K562 (cell line): Measurements from ENCODE around the gene ERCC1. TPM values are rescaled to one million over a fixed set of nuclear protein-coding genes. Genes with fewer than 3 reads are reported as not detected.

ENCODE experiments used
- BRD4 ChIP-seq: fragments of 200-600 bp; sonication (generic); IDR thresholded peaks from 2 replicates; pipeline ENCODE4 v1.6.1; 2017; ENCODE audit warnings: inconsistent platforms
- CBX1 ChIP-seq: sonication (generic); IDR thresholded peaks from 2 replicates; pipeline ENCODE4 v1.6.1; 2016; ENCODE audit warnings: antibody characterized with exemption, low read depth, mild to moderate bottlenecking
- FOXK1 ChIP-seq: sonication (generic); formaldehyde crosslinking; IDR thresholded peaks from 2 replicates; pipeline ENCODE4 v1.8.0; 2022; ENCODE audit warnings: missing genetic modification reagents, mild to moderate bottlenecking, borderline replicate concordance
- GABPB2 ChIP-seq: fragments of 250-450 bp; sonication (Bioruptor Pico); conservative IDR thresholded peaks from 2 replicates; pipeline ENCODE4 v1.5.1; 2021; ENCODE audit warnings: mild to moderate bottlenecking
- HDGF ChIP-seq: fragments of 450-650 bp; IDR thresholded peaks from 2 replicates; pipeline ENCODE4 v1.6.1; 2016
- MAFF ChIP-seq: IDR thresholded peaks from 2 replicates; pipeline ENCODE4 v1.6.1; 2012; ENCODE audit warnings: low read length, improper control_type of control experiment
- NR2C1 ChIP-seq, 2 experiments: fragments of 450-650 bp; IDR thresholded peaks; 2 replicates each; pipeline ENCODE4 v1.6.1; 2017; ENCODE audit warnings: mild to moderate bottlenecking in 2 of 2, antibody characterized with exemption in 1 of 2, inconsistent platforms in 1 of 2, missing compliant biosample characterization in 1 of 2, missing genetic modification characterization in 1 of 2
- OTX1 ChIP-seq: fragments of 450-650 bp; formaldehyde crosslinking; IDR thresholded peaks from 2 replicates; pipeline ENCODE4 v1.4.0; 2022; ENCODE audit warnings: mild to moderate bottlenecking
- PHF8 ChIP-seq: fragments of 200-600 bp; sonication (generic); IDR thresholded peaks from 2 replicates; pipeline ENCODE4 v1.6.1; 2012; ENCODE audit warnings: mixed run types, mild to moderate bottlenecking, inconsistent platforms, low read length, moderate library complexity, borderline replicate concordance
- POLR2G ChIP-seq: fragments of 200-400 bp; formaldehyde crosslinking; IDR thresholded peaks from 2 replicates; pipeline ENCODE4 v1.6.1; 2017; ENCODE audit warnings: low read depth, mild to moderate bottlenecking, antibody characterized with exemption, low read length, moderate library complexity
- RB1 ChIP-seq: fragments of 450-650 bp; IDR thresholded peaks from 2 replicates; pipeline ENCODE4 v1.6.1; 2017; ENCODE audit warnings: low read depth, mild to moderate bottlenecking
- RBFOX2 ChIP-seq: fragments of 200-400 bp; formaldehyde crosslinking; IDR thresholded peaks from 2 replicates; pipeline ENCODE4 v1.6.1; 2017; ENCODE audit warnings: low read depth, mild to moderate bottlenecking, low read length, moderate library complexity
- SREBF2 ChIP-seq: sonication (generic); formaldehyde crosslinking; IDR thresholded peaks from 2 replicates; pipeline ENCODE4 v1.4.0; 2020; ENCODE audit warnings: mild to moderate bottlenecking, missing genetic modification reagents
- ZNF184 ChIP-seq: sonication (generic); formaldehyde crosslinking; IDR thresholded peaks from 2 replicates; pipeline ENCODE4 v1.5.0; 2020; ENCODE audit warnings: missing genetic modification reagents
- ZNF384 ChIP-seq: IDR thresholded peaks from 2 replicates; pipeline ENCODE4 v1.6.1; 2012; ENCODE audit warnings: low read depth, low read length, improper control_type of control experiment
- ZSCAN32 ChIP-seq: fragments of 450-650 bp; formaldehyde crosslinking; IDR thresholded peaks from 2 replicates; pipeline ENCODE4 v1.4.0; 2020; ENCODE audit warnings: mild to moderate bottlenecking, moderate library complexity
- polyA plus RNA-seq, 8 experiments: library from polyadenylated mRNA; depleted of rRNA in 4 of 8; stranded (reverse) in 5 of 8; unstranded in 3 of 8; fragments of >200 nt; fragmentation: Nextera tagmentation in 2 of 8; fragmentation: Illumina TruSeq in 1 of 8; extraction: Ambion mirVana in 2 of 8; extraction: Trizol in 1 of 8; gene quantifications; 2 replicates each; pipeline versions ENCODE4 v1.2.1 to v1.2.3, GENCODE V29; 2011 to 2014; ENCODE audit warnings: inconsistent platforms in 1 of 8, missing spikeins in 1 of 8
- total RNA-seq, 7 experiments: library from RNA; depleted of rRNA in 6 of 7; stranded (reverse); fragments of >200 nt in 6 of 7; fragmentation: Illumina TruSeq in 2 of 7; extraction: Trizol in 2 of 7; gene quantifications; 2 replicates each; pipeline versions ENCODE4 v1.2.1 to v1.2.3, GENCODE V29; 2011 to 2021; ENCODE audit warnings: low replicate concordance in 1 of 7
- TF ChIP-seq, protein P1 (sequence below): fragments of 450-650 bp; IDR thresholded peaks from 2 replicates; pipeline ENCODE4 v1.6.1; 2018; ENCODE audit not compliant: partially characterized antibody
- TF ChIP-seq, protein P2 (sequence below): sonication (generic); formaldehyde crosslinking; IDR thresholded peaks from 2 replicates; pipeline ENCODE4 v1.8.1; 2023; ENCODE audit warnings: missing genetic modification reagents, mild to moderate bottlenecking, borderline replicate concordance
- TF ChIP-seq, protein P3 (sequence below): fragments of 450-650 bp; conservative IDR thresholded peaks from 2 replicates; pipeline ENCODE4 v1.6.1; 2016; ENCODE audit warnings: missing genetic modification characterization, low read depth, mild to moderate bottlenecking, control low read depth, missing compliant biosample characterization

ERCC1 gene
- total and polyA plus RNA-seq, 9 of the 15 experiments (the other 6 are each of a cell fraction or from before 2014, with no cell fraction given): 9.3 to 92.6 (median 60.0) TPM

DNA sequence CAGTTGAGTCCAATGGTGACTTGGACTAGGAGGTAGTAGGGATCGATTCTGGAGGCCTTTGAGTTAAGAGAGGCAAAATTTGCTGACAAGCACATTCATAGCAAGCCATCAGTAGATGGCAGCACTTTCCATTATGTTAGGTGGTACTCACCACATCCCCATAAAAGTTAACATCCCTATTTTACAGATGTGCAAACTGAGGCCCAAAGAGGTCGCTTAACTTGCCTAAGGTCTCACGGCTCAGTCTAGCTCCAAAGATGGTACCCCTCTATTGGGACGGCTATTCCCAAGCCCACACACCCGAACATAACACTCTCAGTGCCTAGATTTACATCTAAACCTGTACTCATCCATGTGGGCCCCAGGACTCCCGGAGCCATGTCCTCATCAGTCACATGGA, 22.6 kb upstream of the ERCC1 start (continued):
- TF ChIP-seq, protein P1, sequence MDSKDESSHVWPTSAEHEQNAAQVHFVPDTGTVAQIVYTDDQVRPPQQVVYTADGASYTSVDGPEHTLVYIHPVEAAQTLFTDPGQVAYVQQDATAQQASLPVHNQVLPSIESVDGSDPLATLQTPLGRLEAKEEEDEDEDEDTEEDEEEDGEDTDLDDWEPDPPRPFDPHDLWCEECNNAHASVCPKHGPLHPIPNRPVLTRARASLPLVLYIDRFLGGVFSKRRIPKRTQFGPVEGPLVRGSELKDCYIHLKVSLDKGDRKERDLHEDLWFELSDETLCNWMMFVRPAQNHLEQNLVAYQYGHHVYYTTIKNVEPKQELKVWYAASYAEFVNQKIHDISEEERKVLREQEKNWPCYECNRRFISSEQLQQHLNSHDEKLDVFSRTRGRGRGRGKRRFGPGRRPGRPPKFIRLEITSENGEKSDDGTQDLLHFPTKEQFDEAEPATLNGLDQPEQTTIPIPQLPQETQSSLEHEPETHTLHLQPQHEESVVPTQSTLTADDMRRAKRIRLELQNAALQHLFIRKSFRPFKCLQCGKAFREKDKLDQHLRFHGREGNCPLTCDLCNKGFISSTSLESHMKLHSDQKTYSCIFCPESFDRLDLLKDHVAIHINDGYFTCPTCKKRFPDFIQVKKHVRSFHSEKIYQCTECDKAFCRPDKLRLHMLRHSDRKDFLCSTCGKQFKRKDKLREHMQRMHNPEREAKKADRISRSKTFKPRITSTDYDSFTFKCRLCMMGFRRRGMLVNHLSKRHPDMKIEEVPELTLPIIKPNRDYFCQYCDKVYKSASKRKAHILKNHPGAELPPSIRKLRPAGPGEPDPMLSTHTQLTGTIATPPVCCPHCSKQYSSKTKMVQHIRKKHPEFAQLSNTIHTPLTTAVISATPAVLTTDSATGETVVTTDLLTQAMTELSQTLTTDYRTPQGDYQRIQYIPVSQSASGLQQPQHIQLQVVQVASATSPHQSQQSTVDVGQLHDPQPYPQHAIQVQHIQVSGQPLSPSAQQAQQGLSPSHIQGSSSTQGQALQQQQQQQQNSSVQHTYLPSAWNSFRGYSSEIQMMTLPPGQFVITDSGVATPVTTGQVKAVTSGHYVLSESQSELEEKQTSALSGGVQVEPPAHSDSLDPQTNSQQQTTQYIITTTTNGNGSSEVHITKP: peak; percentile 25
- TF ChIP-seq RB1: peak; percentile 41; the same call in 1 of the 2 replicates
- no peak for TF ChIP-seq ZNF184
- 0 out of 2 replicates have a peak, but pooled peaks have one; percentile 62 for TF ChIP-seq FOXK1 (CRISPR knock-in tag)
- TF ChIP-seq SREBF2 (CRISPR knock-in tag): no peak
- peak; percentile 96; the same call in 1 of the 2 replicates for TF ChIP-seq CBX1
- TF ChIP-seq, protein P2, sequence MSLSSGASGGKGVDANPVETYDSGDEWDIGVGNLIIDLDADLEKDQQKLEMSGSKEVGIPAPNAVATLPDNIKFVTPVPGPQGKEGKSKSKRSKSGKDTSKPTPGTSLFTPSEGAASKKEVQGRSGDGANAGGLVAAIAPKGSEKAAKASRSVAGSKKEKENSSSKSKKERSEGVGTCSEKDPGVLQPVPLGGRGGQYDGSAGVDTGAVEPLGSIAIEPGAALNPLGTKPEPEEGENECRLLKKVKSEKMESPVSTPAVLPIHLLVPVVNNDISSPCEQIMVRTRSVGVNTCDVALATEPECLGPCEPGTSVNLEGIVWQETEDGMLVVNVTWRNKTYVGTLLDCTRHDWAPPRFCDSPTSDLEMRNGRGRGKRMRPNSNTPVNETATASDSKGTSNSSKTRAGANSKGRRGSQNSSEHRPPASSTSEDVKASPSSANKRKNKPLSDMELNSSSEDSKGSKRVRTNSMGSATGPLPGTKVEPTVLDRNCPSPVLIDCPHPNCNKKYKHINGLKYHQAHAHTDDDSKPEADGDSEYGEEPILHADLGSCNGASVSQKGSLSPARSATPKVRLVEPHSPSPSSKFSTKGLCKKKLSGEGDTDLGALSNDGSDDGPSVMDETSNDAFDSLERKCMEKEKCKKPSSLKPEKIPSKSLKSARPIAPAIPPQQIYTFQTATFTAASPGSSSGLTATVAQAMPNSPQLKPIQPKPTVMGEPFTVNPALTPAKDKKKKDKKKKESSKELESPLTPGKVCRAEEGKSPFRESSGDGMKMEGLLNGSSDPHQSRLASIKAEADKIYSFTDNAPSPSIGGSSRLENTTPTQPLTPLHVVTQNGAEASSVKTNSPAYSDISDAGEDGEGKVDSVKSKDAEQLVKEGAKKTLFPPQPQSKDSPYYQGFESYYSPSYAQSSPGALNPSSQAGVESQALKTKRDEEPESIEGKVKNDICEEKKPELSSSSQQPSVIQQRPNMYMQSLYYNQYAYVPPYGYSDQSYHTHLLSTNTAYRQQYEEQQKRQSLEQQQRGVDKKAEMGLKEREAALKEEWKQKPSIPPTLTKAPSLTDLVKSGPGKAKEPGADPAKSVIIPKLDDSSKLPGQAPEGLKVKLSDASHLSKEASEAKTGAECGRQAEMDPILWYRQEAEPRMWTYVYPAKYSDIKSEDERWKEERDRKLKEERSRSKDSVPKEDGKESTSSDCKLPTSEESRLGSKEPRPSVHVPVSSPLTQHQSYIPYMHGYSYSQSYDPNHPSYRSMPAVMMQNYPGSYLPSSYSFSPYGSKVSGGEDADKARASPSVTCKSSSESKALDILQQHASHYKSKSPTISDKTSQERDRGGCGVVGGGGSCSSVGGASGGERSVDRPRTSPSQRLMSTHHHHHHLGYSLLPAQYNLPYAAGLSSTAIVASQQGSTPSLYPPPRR (CRISPR knock-in tag): no peak
- no peak for TF ChIP-seq RBFOX2
- TF ChIP-seq OTX1 (CRISPR knock-in tag): no peak
- no peak for TF ChIP-seq BRD4
- TF ChIP-seq NR2C1 (IDR thresholded peaks at IDR 0.05): no peak
- no peak for TF ChIP-seq NR2C1 (tag; IDR thresholded peaks at IDR 0.05)
- TF ChIP-seq, protein P3, sequence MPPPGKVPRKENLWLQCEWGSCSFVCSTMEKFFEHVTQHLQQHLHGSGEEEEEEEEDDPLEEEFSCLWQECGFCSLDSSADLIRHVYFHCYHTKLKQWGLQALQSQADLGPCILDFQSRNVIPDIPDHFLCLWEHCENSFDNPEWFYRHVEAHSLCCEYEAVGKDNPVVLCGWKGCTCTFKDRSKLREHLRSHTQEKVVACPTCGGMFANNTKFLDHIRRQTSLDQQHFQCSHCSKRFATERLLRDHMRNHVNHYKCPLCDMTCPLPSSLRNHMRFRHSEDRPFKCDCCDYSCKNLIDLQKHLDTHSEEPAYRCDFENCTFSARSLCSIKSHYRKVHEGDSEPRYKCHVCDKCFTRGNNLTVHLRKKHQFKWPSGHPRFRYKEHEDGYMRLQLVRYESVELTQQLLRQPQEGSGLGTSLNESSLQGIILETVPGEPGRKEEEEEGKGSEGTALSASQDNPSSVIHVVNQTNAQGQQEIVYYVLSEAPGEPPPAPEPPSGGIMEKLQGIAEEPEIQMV (tag): no peak
- TF ChIP-seq HDGF: no peak
- TF ChIP-seq ZNF384: peak; percentile 46
- TF ChIP-seq GABPB2: no peak
- TF ChIP-seq PHF8: no peak
- no peak for TF ChIP-seq POLR2G
- no peak for TF ChIP-seq ZSCAN32
- TF ChIP-seq MAFF: peak; percentile 98
